ENCODE results near the gene SMIM33. TPM values are rescaled to one million over a fixed set of nuclear protein-coding genes. Genes with fewer than 3 reads are reported as not detected.

The SMIM33 gene
- total RNA-seq, 1 donor from 2014 or later = not detected

DNA sequence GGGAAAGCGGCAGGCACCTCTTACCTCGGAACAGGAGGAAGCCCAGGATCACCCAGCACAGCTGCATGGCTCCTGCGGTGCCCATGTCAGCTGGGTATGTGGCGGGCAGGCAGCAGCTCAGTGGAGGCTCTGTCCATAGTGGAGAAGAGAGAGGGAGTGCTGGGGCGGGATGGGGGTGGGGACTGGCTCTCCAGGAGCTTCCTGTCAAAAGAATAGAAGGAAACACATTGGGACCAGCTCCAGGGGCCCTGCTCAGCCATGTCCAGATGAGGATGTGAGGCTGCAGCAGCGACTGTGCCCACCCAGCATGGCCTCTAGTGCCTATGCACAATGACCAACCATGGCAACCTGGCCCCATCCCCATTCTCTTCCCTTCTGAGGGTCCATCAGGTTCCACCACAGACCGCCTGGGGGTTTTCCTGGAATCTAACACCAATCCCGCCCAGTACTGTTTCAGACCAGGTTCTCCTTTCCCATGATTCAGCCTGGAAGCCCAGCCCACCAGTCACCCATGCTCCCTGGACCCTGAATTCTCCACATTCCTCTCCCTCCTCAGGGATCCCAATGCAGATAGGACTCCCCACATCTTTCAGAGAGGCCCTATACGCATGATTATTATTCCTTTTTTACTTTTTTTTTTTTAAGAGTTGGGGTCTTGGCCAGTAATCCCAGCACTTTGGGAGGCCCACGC, 8.1 kb upstream of the SMIM33 start, which contains the start of gene ECSCR:
Gene ECSCR (minus strand): TSS at position 158 of the 691 bp plus-strand sequence. CDS start 73 bp downstream, at position 85.
- TF ChIP-seq, protein P1, sequence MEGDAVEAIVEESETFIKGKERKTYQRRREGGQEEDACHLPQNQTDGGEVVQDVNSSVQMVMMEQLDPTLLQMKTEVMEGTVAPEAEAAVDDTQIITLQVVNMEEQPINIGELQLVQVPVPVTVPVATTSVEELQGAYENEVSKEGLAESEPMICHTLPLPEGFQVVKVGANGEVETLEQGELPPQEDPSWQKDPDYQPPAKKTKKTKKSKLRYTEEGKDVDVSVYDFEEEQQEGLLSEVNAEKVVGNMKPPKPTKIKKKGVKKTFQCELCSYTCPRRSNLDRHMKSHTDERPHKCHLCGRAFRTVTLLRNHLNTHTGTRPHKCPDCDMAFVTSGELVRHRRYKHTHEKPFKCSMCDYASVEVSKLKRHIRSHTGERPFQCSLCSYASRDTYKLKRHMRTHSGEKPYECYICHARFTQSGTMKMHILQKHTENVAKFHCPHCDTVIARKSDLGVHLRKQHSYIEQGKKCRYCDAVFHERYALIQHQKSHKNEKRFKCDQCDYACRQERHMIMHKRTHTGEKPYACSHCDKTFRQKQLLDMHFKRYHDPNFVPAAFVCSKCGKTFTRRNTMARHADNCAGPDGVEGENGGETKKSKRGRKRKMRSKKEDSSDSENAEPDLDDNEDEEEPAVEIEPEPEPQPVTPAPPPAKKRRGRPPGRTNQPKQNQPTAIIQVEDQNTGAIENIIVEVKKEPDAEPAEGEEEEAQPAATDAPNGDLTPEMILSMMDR (IDR thresholded peaks at IDR 0.05; ENCODE audit: insufficient read depth, low read length, poor library complexity, severe bottlenecking) = no peak
- no peak within 1 kb of the TSS for H3K4me3 ChIP-seq (ENCODE audit: low read depth, low read length)
- H3K27me3 ChIP-seq (ENCODE audit: control insufficient read depth, insufficient read depth, low read length) = no peaks in the 10 kb centered on the region
- DNase-seq (ENCODE audit: low read depth) = no peak
- H3K36me3 ChIP-seq (ENCODE audit: control insufficient read depth, insufficient read depth, low read length) = no peaks in the 10 kb centered on the region

DNA sequence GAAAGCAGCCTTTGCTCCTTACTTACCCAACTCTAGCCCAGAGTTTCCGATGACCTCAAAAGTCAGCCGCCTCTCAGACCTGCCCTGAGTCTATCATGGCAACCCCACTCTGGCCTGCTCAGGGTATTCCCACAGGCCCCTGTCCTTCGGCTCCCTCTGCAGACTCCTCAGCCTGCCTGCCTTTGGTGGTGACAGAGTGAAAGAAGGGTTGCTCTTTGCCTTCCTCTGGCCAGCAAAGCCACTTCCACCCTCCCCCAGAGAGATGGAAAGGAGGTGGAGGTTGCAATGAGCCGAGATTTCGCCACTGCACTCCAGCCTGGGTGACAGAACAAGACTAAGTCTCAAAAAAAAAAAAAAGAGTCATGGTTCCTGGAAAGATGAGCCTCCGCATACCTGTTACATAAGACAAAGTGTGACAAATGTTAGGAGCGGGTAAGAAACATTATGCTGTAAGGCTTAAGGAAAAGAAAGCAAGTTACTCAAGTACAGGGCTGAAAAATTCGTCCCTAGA, 2.3 kb upstream of the SMIM33 start:
- TF ChIP-seq, protein P1 (IDR thresholded peaks at IDR 0.05; ENCODE audit: insufficient read depth, low read length, poor library complexity, severe bottlenecking) = no peak
- Histone ChIP-seq H3K27me3 (ENCODE audit: control insufficient read depth, insufficient read depth, low read length) (peaks cover 3% of the 10 kb centered on the region), H3K36me3 (ENCODE audit: control insufficient read depth, insufficient read depth, low read length) (no peaks in the 10 kb centered on the region), H3K4me3 (ENCODE audit: low read depth, low read length) (no peak overlapping the region)
- DNase-seq (ENCODE audit: low read depth) = no peak

DNA sequence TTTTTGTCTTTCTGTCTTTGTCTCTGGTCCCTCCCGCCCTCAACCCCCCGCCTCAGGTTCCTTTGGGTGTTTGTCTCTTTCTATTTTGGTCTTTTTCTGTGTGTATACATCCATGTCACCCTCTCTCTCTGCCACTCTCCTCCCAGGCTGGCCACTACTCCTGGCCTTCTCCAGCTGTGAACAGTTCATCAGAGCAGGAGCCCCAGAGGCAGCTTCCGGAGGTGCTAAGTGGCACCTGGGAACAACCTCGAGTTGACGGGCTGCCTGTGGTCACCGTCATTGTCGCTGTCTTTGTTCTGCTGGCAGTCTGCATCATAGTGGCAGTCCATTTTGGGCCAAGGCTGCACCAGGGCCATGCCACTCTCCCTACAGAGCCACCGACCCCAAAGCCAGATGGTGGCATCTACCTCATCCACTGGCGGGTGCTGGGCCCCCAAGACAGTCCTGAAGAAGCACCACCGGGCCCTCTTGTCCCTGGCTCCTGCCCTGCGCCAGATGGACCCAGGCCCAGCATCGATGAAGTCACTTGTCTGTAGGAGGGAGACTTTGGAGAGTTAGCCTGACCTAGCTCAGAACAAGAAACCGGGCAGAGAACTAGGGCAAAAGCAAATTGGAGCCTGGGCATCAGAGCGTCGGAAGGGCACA, 1.7 kb downstream of the SMIM33 start:
- H3K4me3 ChIP-seq (ENCODE audit: low read depth, low read length) = no peak overlapping the region
- H3K27me3 ChIP-seq (ENCODE audit: control insufficient read depth, insufficient read depth, low read length) = peaks cover 3% of the 10 kb centered on the region
- H3K36me3 ChIP-seq (ENCODE audit: control insufficient read depth, insufficient read depth, low read length) = no peaks in the 10 kb centered on the region
- TF ChIP-seq, protein P1 (IDR thresholded peaks at IDR 0.05; ENCODE audit: insufficient read depth, low read length, poor library complexity, severe bottlenecking) = no peak
- no peak for DNase-seq (ENCODE audit: low read depth)

DNA sequence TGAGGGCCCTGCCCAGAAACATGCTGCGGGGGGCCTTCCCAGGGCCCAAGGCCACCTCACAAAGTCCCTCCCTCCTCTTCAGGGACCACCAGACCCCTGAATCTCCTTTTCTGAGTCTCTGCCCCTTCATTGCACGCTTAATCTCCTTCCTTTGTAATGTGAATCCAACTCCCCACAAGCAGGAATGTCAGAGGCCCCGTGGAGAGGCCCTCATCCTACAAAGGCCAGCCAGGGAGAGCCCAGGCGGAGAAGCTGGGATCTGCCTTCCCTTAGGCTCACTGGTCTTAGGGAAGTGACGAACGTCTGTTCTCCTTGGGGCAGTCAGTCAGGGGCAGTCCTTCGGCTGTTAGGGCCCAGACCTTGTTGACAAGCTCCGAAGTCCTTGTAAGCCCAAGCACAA, 2.3 kb downstream of the SMIM33 start:
- no peak for DNase-seq (ENCODE audit: low read depth)
- no peaks in the 10 kb centered on the region for H3K36me3 ChIP-seq (ENCODE audit: control insufficient read depth, insufficient read depth, low read length)
- no peak overlapping the region for H3K4me3 ChIP-seq (ENCODE audit: low read depth, low read length)
- H3K27me3 ChIP-seq (ENCODE audit: control insufficient read depth, insufficient read depth, low read length) = peaks cover 3% of the 10 kb centered on the region
- TF ChIP-seq, protein P1 (IDR thresholded peaks at IDR 0.05; ENCODE audit: insufficient read depth, low read length, poor library complexity, severe bottlenecking) = no peak

DNA sequence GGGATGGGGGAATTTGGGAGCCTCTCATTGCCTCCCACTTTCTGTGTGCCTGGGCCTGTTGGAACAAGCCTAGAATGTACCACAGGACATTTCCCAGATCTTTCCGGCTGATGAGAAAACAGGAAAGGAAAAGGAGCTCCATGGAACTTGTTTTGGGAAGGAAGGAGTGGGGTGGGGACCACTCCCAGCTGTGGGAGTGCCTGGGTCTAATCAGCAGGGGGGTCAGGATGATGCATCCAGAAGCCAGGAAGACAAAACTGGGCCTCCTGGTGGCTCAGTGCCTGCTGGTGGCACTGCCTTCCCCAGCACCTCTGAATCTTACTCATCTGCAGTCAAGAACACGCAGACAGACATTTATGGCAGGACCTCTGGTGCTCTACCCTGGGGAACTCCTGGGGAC, 2.8 kb downstream of the SMIM33 start:
- H3K36me3 ChIP-seq (ENCODE audit: control insufficient read depth, insufficient read depth, low read length) = no peaks in the 10 kb centered on the region
- H3K4me3 ChIP-seq (ENCODE audit: low read depth, low read length) = no peak overlapping the region
- H3K27me3 ChIP-seq (ENCODE audit: control insufficient read depth, insufficient read depth, low read length) = peaks cover 3% of the 10 kb centered on the region
- TF ChIP-seq, protein P1 (IDR thresholded peaks at IDR 0.05; ENCODE audit: insufficient read depth, low read length, poor library complexity, severe bottlenecking) = no peak
- no peak for DNase-seq (ENCODE audit: low read depth)

Data from kidney epithelial cell (primary cell).